Measurements from ENCODE around the gene SULF2.

DNA sequence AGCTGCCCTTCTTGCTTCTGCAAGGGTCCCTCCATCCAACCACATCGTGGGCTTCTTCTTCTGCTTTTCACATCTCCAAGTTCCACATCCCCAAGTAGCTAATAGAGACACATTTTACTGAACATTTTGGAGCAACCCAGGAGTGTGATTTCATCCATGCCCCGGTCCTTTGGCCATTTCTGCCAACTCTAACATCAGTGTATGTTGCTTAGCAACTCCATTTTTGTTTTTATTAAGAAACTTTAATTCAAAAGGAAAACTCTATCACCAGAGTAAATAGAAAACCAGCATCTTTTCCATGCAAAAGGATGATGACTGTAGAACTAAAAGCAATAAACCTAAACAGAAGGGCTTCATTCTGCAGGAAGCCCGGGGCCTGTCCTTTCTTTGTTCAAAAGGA, 32.7 kb upstream of the SULF2 start:
- TF ChIP-seq, protein P1, sequence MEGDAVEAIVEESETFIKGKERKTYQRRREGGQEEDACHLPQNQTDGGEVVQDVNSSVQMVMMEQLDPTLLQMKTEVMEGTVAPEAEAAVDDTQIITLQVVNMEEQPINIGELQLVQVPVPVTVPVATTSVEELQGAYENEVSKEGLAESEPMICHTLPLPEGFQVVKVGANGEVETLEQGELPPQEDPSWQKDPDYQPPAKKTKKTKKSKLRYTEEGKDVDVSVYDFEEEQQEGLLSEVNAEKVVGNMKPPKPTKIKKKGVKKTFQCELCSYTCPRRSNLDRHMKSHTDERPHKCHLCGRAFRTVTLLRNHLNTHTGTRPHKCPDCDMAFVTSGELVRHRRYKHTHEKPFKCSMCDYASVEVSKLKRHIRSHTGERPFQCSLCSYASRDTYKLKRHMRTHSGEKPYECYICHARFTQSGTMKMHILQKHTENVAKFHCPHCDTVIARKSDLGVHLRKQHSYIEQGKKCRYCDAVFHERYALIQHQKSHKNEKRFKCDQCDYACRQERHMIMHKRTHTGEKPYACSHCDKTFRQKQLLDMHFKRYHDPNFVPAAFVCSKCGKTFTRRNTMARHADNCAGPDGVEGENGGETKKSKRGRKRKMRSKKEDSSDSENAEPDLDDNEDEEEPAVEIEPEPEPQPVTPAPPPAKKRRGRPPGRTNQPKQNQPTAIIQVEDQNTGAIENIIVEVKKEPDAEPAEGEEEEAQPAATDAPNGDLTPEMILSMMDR (IDR thresholded peaks at IDR 0.05; ENCODE audit: poor library complexity), result no peak
- TF ChIP-seq EZH2 (IDR thresholded peaks at IDR 0.05; ENCODE audit: borderline replicate concordance), result no peak

All from hepatocyte (in vitro differentiated cells).